Mesenchymal stem cell (in vitro differentiated cells and primary cell): ENCODE data around the gene GPR75.
"Not testable (repeated sequence)": the region's sequence is repeated elsewhere in the genome, so short reads cannot be mapped to it uniquely, and the experiment has no call there.

Source experiments
- DNase-seq: peaks from one replicate; pipeline ENCODE4 v3.0.0-alpha.2; 2013
- H2AFZ ChIP-seq: one replicate; pipeline ENCODE4 v1.6.1; 2013; ENCODE audit warnings: low read depth, mild to moderate bottlenecking, control low read depth, inconsistent platforms, low read length, moderate library complexity
- H2AK5ac ChIP-seq: 2 replicates; pipeline ENCODE4 v1.6.1; 2013; ENCODE audit warnings: low read length, moderate library complexity, mild to moderate bottlenecking, inconsistent platforms; ENCODE audit not compliant: severe bottlenecking
- H2BK120ac ChIP-seq: one replicate; pipeline ENCODE4 v1.6.1; 2013; ENCODE audit warnings: low read depth, mild to moderate bottlenecking, inconsistent platforms, low read length, moderate library complexity
- H2BK12ac ChIP-seq, 2 experiments: one replicate each; pipeline ENCODE4 v1.6.1; 2013; ENCODE audit warnings: inconsistent platforms in 2 of 2, low read length in 2 of 2, mild to moderate bottlenecking in 2 of 2, moderate library complexity in 2 of 2, control low read depth in 1 of 2
- H2BK15ac ChIP-seq: one replicate; pipeline ENCODE4 v1.6.1; 2013; ENCODE audit warnings: mild to moderate bottlenecking, low read depth, inconsistent platforms; ENCODE audit not compliant: poor library complexity, severe bottlenecking
- H2BK5ac ChIP-seq: 2 replicates; pipeline ENCODE4 v1.6.1; 2013; ENCODE audit warnings: low read depth, mild to moderate bottlenecking, low read length, control low read depth, inconsistent platforms; ENCODE audit not compliant: poor library complexity, severe bottlenecking
- H3K14ac ChIP-seq, 2 experiments: one replicate each; pipeline ENCODE4 v1.6.1; 2013; ENCODE audit warnings: inconsistent platforms in 2 of 2, low read length in 2 of 2, control low read depth in 1 of 2, mild to moderate bottlenecking in 1 of 2, moderate library complexity in 1 of 2
- H3K18ac ChIP-seq, 2 experiments: one replicate each; pipeline ENCODE4 v1.6.1; 2013; ENCODE audit warnings: inconsistent platforms in 2 of 2, low read length in 2 of 2, control low read depth in 1 of 2, low read depth in 1 of 2, mild to moderate bottlenecking in 1 of 2
- H3K23ac ChIP-seq, 2 experiments: one replicate each; pipeline ENCODE4 v1.6.1; 2013; ENCODE audit warnings: inconsistent platforms in 2 of 2, low read length in 2 of 2, mild to moderate bottlenecking in 2 of 2, moderate library complexity in 2 of 2, control low read depth in 1 of 2
- H3K27ac ChIP-seq: 2 replicates; pipeline ENCODE4 v1.5.1; 2013; ENCODE audit warnings: mild to moderate bottlenecking, moderate library complexity, low read length, control low read depth, inconsistent platforms; ENCODE audit not compliant: poor library complexity, severe bottlenecking
- H3K27me3 ChIP-seq, 2 experiments: 2 replicates each; pipeline versions ENCODE4 v1.6.1 to v1.7.0; 2013; ENCODE audit warnings: low read length in 2 of 2, mild to moderate bottlenecking in 2 of 2, moderate library complexity in 2 of 2, control low read depth in 1 of 2, inconsistent platforms in 1 of 2; ENCODE audit not compliant: control insufficient read depth in 1 of 2, insufficient read depth in 1 of 2
- H3K36me3 ChIP-seq, 2 experiments: 2 replicates each; pipeline versions ENCODE4 v1.6.1 to v1.7.0; 2013; ENCODE audit warnings: low read length in 2 of 2, control low read depth in 1 of 2, inconsistent platforms in 1 of 2, low read depth in 1 of 2, mild to moderate bottlenecking in 1 of 2; ENCODE audit not compliant: insufficient read depth in 2 of 2, control insufficient read depth in 1 of 2
- H3K4ac ChIP-seq, 2 experiments: one replicate each; pipeline ENCODE4 v1.6.1; 2013; ENCODE audit warnings: inconsistent platforms in 2 of 2, low read length in 2 of 2, mild to moderate bottlenecking in 2 of 2, moderate library complexity in 2 of 2, control low read depth in 1 of 2, low read depth in 1 of 2
- H3K4me1 ChIP-seq: 2 replicates; pipeline ENCODE4 v1.6.1; 2013; ENCODE audit warnings: low read depth, low read length, control low read depth; ENCODE audit not compliant: control insufficient read depth, insufficient read depth
- H3K4me2 ChIP-seq: 2 replicates; pipeline ENCODE4 v1.6.1; 2013; ENCODE audit warnings: low read length, mild to moderate bottlenecking, inconsistent platforms; ENCODE audit not compliant: poor library complexity, severe bottlenecking
- H3K4me3 ChIP-seq, 2 experiments: 2 replicates each; pipeline versions ENCODE4 v1.5.1 to v1.7.0; 2013; ENCODE audit warnings: low read length in 2 of 2, mild to moderate bottlenecking in 2 of 2, control low read depth in 1 of 2, low read depth in 1 of 2; ENCODE audit not compliant: insufficient read depth in 1 of 2
- H3K79me1 ChIP-seq: replicated peaks from 2 replicates; pipeline ENCODE4 v1.6.1; 2013; ENCODE audit warnings: mild to moderate bottlenecking, control low read depth, low read length, inconsistent platforms; ENCODE audit not compliant: poor library complexity, severe bottlenecking
- H3K9ac ChIP-seq: 2 replicates; pipeline ENCODE4 v1.7.0; 2013; ENCODE audit warnings: mild to moderate bottlenecking, low read length, moderate library complexity
- H3K9me3 ChIP-seq: 2 replicates; pipeline ENCODE4 v1.7.0; 2013; ENCODE audit warnings: mild to moderate bottlenecking, low read length; ENCODE audit not compliant: control insufficient read depth
- H4K8ac ChIP-seq: one replicate; pipeline ENCODE4 v1.6.1; 2013; ENCODE audit warnings: inconsistent platforms, mild to moderate bottlenecking, low read length, moderate library complexity
- H4K91ac ChIP-seq: one replicate; pipeline ENCODE4 v1.6.1; 2013; ENCODE audit warnings: mild to moderate bottlenecking, low read length, inconsistent platforms
- WGBS: methylation state at CpG from one replicate; pipeline ENCODE4 v1.1.7; 2013; ENCODE audit warnings: mixed read lengths; 5-methylcytosine and 5-hydroxymethylcytosine counted together

GPR75 gene

DNA sequence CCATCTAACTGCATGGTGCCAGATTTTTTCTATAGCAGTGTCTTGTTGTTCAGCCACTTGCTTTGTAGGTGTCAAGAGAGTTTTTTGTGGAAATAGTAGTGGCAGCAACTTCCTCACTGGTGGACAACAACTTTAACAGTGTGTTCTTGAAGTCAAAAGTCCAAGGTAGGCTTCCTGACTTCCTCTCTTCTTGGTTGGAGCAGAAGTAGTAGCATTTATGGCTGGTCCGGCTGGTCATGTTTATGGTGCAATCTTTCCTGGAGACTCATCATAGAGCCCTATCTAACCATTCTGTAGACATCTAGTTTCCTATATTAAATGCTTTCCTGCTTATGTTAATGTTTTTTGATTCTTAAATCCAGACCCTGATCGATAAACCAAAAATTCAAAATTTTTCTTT, 11.7 kb downstream of the GPR75 start:
- whole genome bisulfite sequencing: no CpG with 5 or more reads among the region's 2 CpGs
- no peaks in the 10 kb centered on the region for H3K4me1 ChIP-seq
- H3K27ac ChIP-seq: no peak overlapping the region
- no peak overlapping the region for H3K4ac ChIP-seq
- H3K23ac ChIP-seq: no peak overlapping the region
- H2BK5ac ChIP-seq: no peak overlapping the region
- no peak overlapping the region for H3K4me3 ChIP-seq
- H3K79me1 ChIP-seq: peaks cover 4% of the 10 kb centered on the region
- H2BK120ac ChIP-seq: no peak overlapping the region
- H3K9me3 ChIP-seq: no peaks in the 10 kb centered on the region
- no peaks in the 10 kb centered on the region for H3K27me3 ChIP-seq
- no peak overlapping the region for H2AFZ ChIP-seq
- no peak overlapping the region for H2BK15ac ChIP-seq
- H4K91ac ChIP-seq: no peak overlapping the region
- no peak overlapping the region for H4K8ac ChIP-seq
- no peak overlapping the region for H3K18ac ChIP-seq
- H3K36me3 ChIP-seq: peaks cover under 1 to 13% of the 10 kb centered on the region in 2 experiments
- no peak overlapping the region for H2AK5ac ChIP-seq
- DNase-seq: no peak
- no peak overlapping the region for H3K14ac ChIP-seq
- no peak overlapping the region for H3K9ac ChIP-seq
- H2BK12ac ChIP-seq: no peak overlapping the region
- H3K4me2 ChIP-seq: no peak overlapping the region

- no peak overlapping the region for H3K27ac ChIP-seq
- no peak overlapping the region for H4K91ac ChIP-seq
- H3K9me3 ChIP-seq: peaks cover 2% of the 10 kb centered on the region
- no peak overlapping the region for H2BK5ac ChIP-seq
- no peak overlapping the region for H2AK5ac ChIP-seq
- H2BK120ac ChIP-seq: no peak overlapping the region
- no peak overlapping the region for H2BK12ac ChIP-seq
- no peaks in the 10 kb centered on the region for H3K27me3 ChIP-seq
- H3K14ac ChIP-seq: no peak overlapping the region
- H3K4me1 ChIP-seq: no peaks in the 10 kb centered on the region
- no peak overlapping the region for H3K4me2 ChIP-seq
- no peak overlapping the region for H3K4me3 ChIP-seq
- no peak for DNase-seq
- no peak overlapping the region for H3K4ac ChIP-seq
- no peak overlapping the region for H3K9ac ChIP-seq
- H3K23ac ChIP-seq: no peak overlapping the region
- H3K36me3 ChIP-seq: peaks cover 0 to 7% of the 10 kb centered on the region in 2 experiments
- WGBS: 84% methylated on average over 1 of the region's 2 CpGs
- H2BK15ac ChIP-seq: no peak overlapping the region
- H3K18ac ChIP-seq: no peak overlapping the region
- H2AFZ ChIP-seq: no peak overlapping the region
- H3K79me1 ChIP-seq: no peaks in the 10 kb centered on the region
- H4K8ac ChIP-seq: no peak overlapping the region
Observed at GRCh38 chr2:53843595-53843994, 16.2 kb downstream of the GPR75 start.

DNA sequence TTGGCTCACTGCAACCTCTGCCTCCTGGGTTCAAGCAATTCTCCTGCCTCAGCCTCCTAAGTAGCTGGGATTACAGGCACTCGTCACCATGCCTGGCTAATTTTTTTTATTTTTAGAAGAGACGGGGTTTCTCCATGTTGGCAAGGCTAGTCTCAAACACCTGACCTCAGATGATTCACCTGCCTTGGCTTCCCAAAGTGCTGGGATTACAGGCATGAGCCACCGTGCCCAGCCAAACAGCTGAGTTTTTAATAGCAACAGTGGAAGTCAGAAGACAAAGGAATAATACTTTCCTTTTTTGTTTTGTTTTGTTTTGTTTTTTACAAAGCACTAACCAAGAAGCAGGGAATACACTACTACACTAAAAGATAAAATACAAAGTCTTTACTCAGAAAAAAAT, 16.9 kb downstream of the GPR75 start:
- H3K27ac ChIP-seq: no peak overlapping the region
- no peak overlapping the region for H2BK12ac ChIP-seq
- no peak overlapping the region for H3K18ac ChIP-seq
- no peak overlapping the region for H4K91ac ChIP-seq
- no peak overlapping the region for H3K4ac ChIP-seq
- H3K4me2 ChIP-seq: no peak overlapping the region
- H4K8ac ChIP-seq: no peak overlapping the region
- 89% methylated on average over 3 of the region's 3 CpGs for WGBS
- H2BK5ac ChIP-seq: no peak overlapping the region
- H3K36me3 ChIP-seq: peaks cover 0 to 2% of the 10 kb centered on the region in 2 experiments
- no peak overlapping the region for H2AK5ac ChIP-seq
- H3K14ac ChIP-seq: no peak overlapping the region
- no peak overlapping the region for H2BK15ac ChIP-seq
- no peak overlapping the region for H3K23ac ChIP-seq
- H3K9ac ChIP-seq: no peak overlapping the region
- H2AFZ ChIP-seq: no peak overlapping the region
- H3K79me1 ChIP-seq: no peaks in the 10 kb centered on the region
- no peak overlapping the region for H2BK120ac ChIP-seq
- no peak for DNase-seq
- H3K9me3 ChIP-seq: peaks cover 2% of the 10 kb centered on the region
- no peaks in the 10 kb centered on the region for H3K4me1 ChIP-seq
- no peak overlapping the region for H3K4me3 ChIP-seq
- no peaks in the 10 kb centered on the region for H3K27me3 ChIP-seq

- H2BK120ac ChIP-seq, H3K18ac ChIP-seq: not testable (repeated sequence)
- WGBS: 98% methylated on average over 5 of the region's 7 CpGs
Observed at GRCh38 chr2:53841651-53842050, 18.1 kb downstream of the GPR75 start.

More at GRCh38 chr2:53841651-53842050, 18.1 kb downstream of the GPR75 start:
- not testable (repeated sequence) for H2BK5ac ChIP-seq, H3K14ac ChIP-seq, H3K9me3 ChIP-seq, H3K4ac ChIP-seq, H3K4me1 ChIP-seq, H4K91ac ChIP-seq, H2AK5ac ChIP-seq, H3K36me3 ChIP-seq, H2AFZ ChIP-seq, H2BK15ac ChIP-seq, H3K27me3 ChIP-seq, H3K27ac ChIP-seq, H3K23ac ChIP-seq, DNase-seq, H3K4me2 ChIP-seq, H4K8ac ChIP-seq, H3K79me1 ChIP-seq, H3K9ac ChIP-seq, H3K4me3 ChIP-seq, H2BK12ac ChIP-seq
